CD8-positive, alpha-beta memory T cell (primary cell): ENCODE results near the gene WFIKKN1. TPM values are rescaled to one million over a fixed set of nuclear protein-coding genes. Genes with fewer than 3 reads are reported as not detected.

Experiments
- CTCF ChIA-PET: fragments of 350-600 bp; sonication (Branson Sonifier 250); formaldehyde crosslinking; loops from one replicate; lab custom pipeline; 2021; ENCODE audit warnings: antibody characterized with exemption; lab: Charles Lee
- POLR2A ChIA-PET: fragments of 350-600 bp; sonication (Branson Sonifier 250); formaldehyde crosslinking; loops from one replicate; lab custom pipeline; 2021; ENCODE audit warnings: antibody characterized with exemption; lab: Charles Lee
- DNase-seq, 5 donors: peaks; one replicate each; pipeline versions ENCODE4 v3.0.0 to v3.0.0-alpha.2; 2020 to 2022; ENCODE audit warnings: mixed read lengths in 1 of 5
- H3K27ac ChIP-seq: one replicate; pipeline ENCODE4 v1.7.0; 2013; ENCODE audit warnings: low read depth, mild to moderate bottlenecking, low read length, moderate library complexity
- H3K27me3 ChIP-seq: 2 replicates; pipeline ENCODE4 v1.7.0; 2013; ENCODE audit warnings: low read length, mild to moderate bottlenecking; ENCODE audit not compliant: insufficient read depth, poor library complexity, severe bottlenecking
- H3K36me3 ChIP-seq: 2 replicates; pipeline ENCODE4 v1.7.0; 2013; ENCODE audit warnings: mild to moderate bottlenecking, low read length, moderate library complexity; ENCODE audit not compliant: insufficient read depth
- H3K4me1 ChIP-seq: 2 replicates; pipeline ENCODE4 v1.7.0; 2013; ENCODE audit warnings: mild to moderate bottlenecking, low read length, moderate library complexity; ENCODE audit not compliant: insufficient read depth
- H3K4me3 ChIP-seq: 2 replicates; pipeline ENCODE4 v1.7.0; 2013; ENCODE audit warnings: mild to moderate bottlenecking, low read length
- H3K9me3 ChIP-seq: 2 replicates; pipeline ENCODE4 v1.7.0; 2013; ENCODE audit warnings: mild to moderate bottlenecking, low read length
- H3K27ac Mint-ChIP-seq, 8 donors: one replicate each; pipeline ENCODE4 v1.8.0; 2020 to 2021; ENCODE audit warnings: mixed read lengths in 8 of 8, mild to moderate bottlenecking in 6 of 8, inconsistent platforms in 3 of 8, moderate library complexity in 3 of 8
- H3K27me3 Mint-ChIP-seq, 2 donors: one replicate each; pipeline ENCODE4 v1.8.0; 2020 to 2021; ENCODE audit warnings: mixed read lengths in 2 of 2, mild to moderate bottlenecking in 1 of 2, moderate library complexity in 1 of 2
- H3K36me3 Mint-ChIP-seq, 3 donors: one replicate each; pipeline ENCODE4 v1.8.0; 2020 to 2021; ENCODE audit warnings: mixed read lengths in 3 of 3, inconsistent platforms in 1 of 3, mild to moderate bottlenecking in 1 of 3
- H3K4me1 Mint-ChIP-seq, 3 donors: one replicate each; pipeline ENCODE4 v1.8.0; 2020 to 2021; ENCODE audit warnings: mixed read lengths in 3 of 3, inconsistent platforms in 1 of 3, mild to moderate bottlenecking in 1 of 3
- H3K4me3 Mint-ChIP-seq, 7 donors: one replicate each; pipeline ENCODE4 v1.8.0; 2020 to 2021; ENCODE audit warnings: mixed read lengths in 7 of 7, mild to moderate bottlenecking in 6 of 7, moderate library complexity in 4 of 7, inconsistent platforms in 2 of 7
- H3K9me3 Mint-ChIP-seq, 5 donors: one replicate each; pipeline ENCODE4 v1.8.0; 2020 to 2022; ENCODE audit warnings: mixed read lengths in 5 of 5, mild to moderate bottlenecking in 3 of 5, moderate library complexity in 2 of 5, inconsistent platforms in 1 of 5
- polyA plus RNA-seq: library from polyadenylated mRNA; unstranded; fragments of 300-500 nt; fragmentation: Illumina TruSeq; gene quantifications from one replicate; pipeline ENCODE4 v1.2.3, GENCODE V29; 2021
- total RNA-seq, 2 experiments: library from RNA; stranded (reverse); gene quantifications; one replicate each; pipeline ENCODE4 v1.2.3, GENCODE V29; 2021

WFIKKN1 gene
- total and polyA plus RNA-seq, 3 experiments from 2014 or later, result 0.09 to 0.22 (median 0.11) TPM

- H3K4me3 Mint-ChIP-seq, result peak overlapping the region; percentile 80 to 92 (median 81)
- CTCF ChIA-PET, result interaction anchor here (0.6 to 1.3 kb wide), 3 partner anchors 12 to 43 kb away, joined by 3 to 7 read pairs (median 4); partner anchors contain the start of genes METTL26 and RHOT2
- H3K27ac ChIP-seq, result peak overlapping the region; percentile 24
- DNase-seq, result peak; percentile 52 to 74 (median 56)
- peaks cover 8% of the 10 kb centered on the region for H3K36me3 ChIP-seq
- H3K4me1 Mint-ChIP-seq, result peaks cover 13 to 50% (median 20%) of the 10 kb centered on the region in 3 donors
- peaks cover 32% of the 10 kb centered on the region for H3K4me1 ChIP-seq
- H3K9me3 ChIP-seq, result no peaks in the 10 kb centered on the region
- peak overlapping the region in 7 of 8 donors; percentile 66 to 86 (median 79) for H3K27ac Mint-ChIP-seq
- H3K36me3 Mint-ChIP-seq, result peaks cover 0 to 30% (median 3%) of the 10 kb centered on the region in 3 donors
- no peaks in the 10 kb centered on the region for H3K9me3 Mint-ChIP-seq
- H3K4me3 ChIP-seq, result peak overlapping the region; percentile 51
- H3K27me3 ChIP-seq, result no peaks in the 10 kb centered on the region
- H3K27me3 Mint-ChIP-seq, result peaks cover 0 to 6% of the 10 kb centered on the region in 2 donors
- POLR2A ChIA-PET, result interaction anchor here (1.1 to 1.9 kb wide), 3 partner anchors 10 to 43 kb away, joined by 4 to 7 read pairs (median 5); partner anchors contain the start of gene METTL26
Observed at GRCh38 chr16:678858-679813, 48.4 kb downstream of the WFIKKN1 start.

- peaks cover 0 to 31% (median 3%) of the 10 kb centered on the region in 3 donors for H3K36me3 Mint-ChIP-seq
- DNase-seq, result peak; percentile 81 to 91 (median 85)
- peak within 1 kb of the TSS; percentile 50 to 94 (median 82) for H3K27ac Mint-ChIP-seq
- peaks cover 8% of the 10 kb centered on the region for H3K36me3 ChIP-seq
- CTCF ChIA-PET, result interaction anchor here (0.8 to 1.8 kb wide), 5 partner anchors 10 to 31 kb away, joined by 3 to 8 read pairs (median 3); partner anchors contain the start of genes RHOT2, WDR24 and WDR90
- peak within 1 kb of the TSS; percentile 72 for H3K27ac ChIP-seq
- H3K4me3 ChIP-seq, result peak within 1 kb of the TSS; percentile 67
- no peaks in the 10 kb centered on the region for H3K27me3 ChIP-seq
- POLR2A ChIA-PET, result interaction anchor here (0.9 to 1.9 kb wide), 7 partner anchors 10 to 108 kb away, joined by 3 to 15 read pairs (median 5); partner anchors contain the start of genes HAGHL, METTL26, RHOT2 and RPUSD1
- H3K27me3 Mint-ChIP-seq, result peaks cover 0 to 2% of the 10 kb centered on the region in 2 donors
- H3K4me1 Mint-ChIP-seq, result peaks cover 13 to 52% (median 20%) of the 10 kb centered on the region in 3 donors
- H3K4me3 Mint-ChIP-seq, result peak within 1 kb of the TSS; percentile 80 to 91 (median 82)
- no peaks in the 10 kb centered on the region for H3K9me3 ChIP-seq
- H3K9me3 Mint-ChIP-seq, result no peaks in the 10 kb centered on the region
- peaks cover 32% of the 10 kb centered on the region for H3K4me1 ChIP-seq
Observed at GRCh38 chr16:679814-680624, 49.2 kb downstream of the WFIKKN1 start, which contains the start of gene STUB1. TSS of gene STUB1 (plus strand) at chr16:680410. CDS start at chr16:680526, 116 bp downstream.

- DNase-seq, result no peak
- H3K27me3 Mint-ChIP-seq, result no peaks in the 10 kb centered on the region
- peaks cover 13 to 49% (median 20%) of the 10 kb centered on the region in 3 donors for H3K4me1 Mint-ChIP-seq
- peaks cover 0 to 31% (median 3%) of the 10 kb centered on the region in 3 donors for H3K36me3 Mint-ChIP-seq
- peaks cover 35% of the 10 kb centered on the region for H3K4me1 ChIP-seq
- peak overlapping the region in 4 of 8 donors; percentile 9 to 94 (median 78) for H3K27ac Mint-ChIP-seq
- peak overlapping the region; percentile 67 for H3K4me3 ChIP-seq
- no peaks in the 10 kb centered on the region for H3K9me3 Mint-ChIP-seq
- H3K27ac ChIP-seq, result peak overlapping the region; percentile 72
- H3K36me3 ChIP-seq, result peaks cover 8% of the 10 kb centered on the region
- no peaks in the 10 kb centered on the region for H3K9me3 ChIP-seq
- H3K27me3 ChIP-seq, result no peaks in the 10 kb centered on the region
- peak overlapping the region; percentile 62 to 88 (median 80) for H3K4me3 Mint-ChIP-seq
- CTCF ChIA-PET, result interaction anchor here (0.8 to 1.8 kb wide), 5 partner anchors 9 to 31 kb away, joined by 3 to 8 read pairs (median 3); partner anchors contain the start of genes RHOT2, WDR24 and WDR90
- POLR2A ChIA-PET, result interaction anchor here (0.9 to 1.9 kb wide), 7 partner anchors 10 to 107 kb away, joined by 3 to 15 read pairs (median 5); partner anchors contain the start of genes HAGHL, METTL26, RHOT2 and RPUSD1
Observed at GRCh38 chr16:680625-680945, 49.8 kb downstream of the WFIKKN1 start.

- H3K27ac Mint-ChIP-seq, result peak overlapping the region in 5 of 8 donors; percentile 9 to 94 (median 77)
- POLR2A ChIA-PET, result interaction anchor here (0.9 to 1.9 kb wide), 6 partner anchors 9 to 107 kb away, joined by 3 to 15 read pairs (median 5); partner anchors contain the start of genes HAGHL, METTL26, RHOT2 and RPUSD1
- H3K4me3 Mint-ChIP-seq, result peak overlapping the region; percentile 62 to 88 (median 78)
- Histone ChIP-seq H3K36me3 (peaks cover 8% of the 10 kb centered on the region), H3K27ac (peak overlapping the region; percentile 72), H3K27me3 (no peaks in the 10 kb centered on the region), H3K4me1 (peaks cover 36% of the 10 kb centered on the region), H3K4me3 (peak overlapping the region; percentile 67), H3K9me3 (no peaks in the 10 kb centered on the region)
- DNase-seq, result no peak
- H3K4me1 Mint-ChIP-seq, result peaks cover 13 to 55% (median 20%) of the 10 kb centered on the region in 3 donors
- no peaks in the 10 kb centered on the region for H3K9me3 Mint-ChIP-seq
- CTCF ChIA-PET, result interaction anchor here (0.8 to 2.3 kb wide), 7 partner anchors 9 to 32 kb away, joined by 3 to 8 read pairs (median 4); partner anchors contain the start of genes RHOT2, WDR24 and WDR90
- peaks cover 0 to 32% (median 3%) of the 10 kb centered on the region in 3 donors for H3K36me3 Mint-ChIP-seq
- no peaks in the 10 kb centered on the region for H3K27me3 Mint-ChIP-seq
Observed at GRCh38 chr16:680967-681745, 50.4 kb downstream of the WFIKKN1 start.

- no peaks in the 10 kb centered on the region for H3K27me3 ChIP-seq
- peaks cover 8% of the 10 kb centered on the region for H3K36me3 ChIP-seq
- peak overlapping the region; percentile 72 for H3K27ac ChIP-seq
- ChIA-PET CTCF (interaction anchor here (1.3 to 2.3 kb wide), 5 partner anchors 8 to 14 kb away, joined by 3 to 8 read pairs (median 7); partner anchors contain the start of genes RHOT2 and WDR24), POLR2A (interaction anchor here (0.6 to 1.8 kb wide), 4 partner anchors 8 to 1088 kb away, joined by 3 to 15 read pairs (median 6); partner anchors contain the start of gene WDR24)
- no peaks in the 10 kb centered on the region for H3K9me3 ChIP-seq
- peaks cover 13 to 55% (median 18%) of the 10 kb centered on the region in 3 donors for H3K4me1 Mint-ChIP-seq
- peaks cover 0 to 33% (median 3%) of the 10 kb centered on the region in 3 donors for H3K36me3 Mint-ChIP-seq
- H3K9me3 Mint-ChIP-seq, result no peaks in the 10 kb centered on the region
- no peak for DNase-seq
- peaks cover 36% of the 10 kb centered on the region for H3K4me1 ChIP-seq
- peak overlapping the region in 6 of 8 donors; percentile 12 to 94 (median 67) for H3K27ac Mint-ChIP-seq
- no peak overlapping the region for H3K4me3 ChIP-seq
- H3K4me3 Mint-ChIP-seq, result peak overlapping the region; percentile 66 to 84 (median 81)
- no peaks in the 10 kb centered on the region for H3K27me3 Mint-ChIP-seq
Observed at GRCh38 chr16:681746-682427, 51.1 kb downstream of the WFIKKN1 start.
